ENCODE results near the gene CDH22. TPM values are rescaled to one million over a fixed set of nuclear protein-coding genes. Genes with fewer than 3 reads are reported as not detected.

Gene CDH22
- total RNA-seq, 1 donor from 2014 or later, result 0.35 TPM

GRCh38 chr20:46152824-46153586, 155.3 kb downstream of the CDH22 start:
- no peak for DNase-seq (ENCODE audit: low spot score)

DNA sequence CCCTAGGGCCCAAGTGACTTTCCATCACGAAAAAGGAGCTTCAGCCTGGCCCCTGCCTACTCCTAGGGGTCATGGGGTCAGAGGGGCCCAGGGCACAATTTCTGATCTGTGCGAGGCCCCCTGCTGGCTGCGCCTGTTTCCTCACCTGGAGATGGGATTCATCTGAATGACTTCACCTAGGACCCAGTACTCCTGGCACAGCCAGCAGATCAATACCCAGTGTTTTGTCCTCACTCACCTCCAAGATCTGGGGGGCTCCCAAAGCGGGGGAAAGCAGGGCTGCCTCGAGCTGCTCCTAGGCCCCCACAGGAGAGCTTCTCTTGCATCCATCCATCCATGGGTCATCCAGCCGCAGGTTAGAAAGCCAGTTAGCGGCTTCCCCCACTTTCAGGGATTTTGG, 156.4 kb downstream of the CDH22 start:
- no peak for DNase-seq (ENCODE audit: low spot score)

DNA sequence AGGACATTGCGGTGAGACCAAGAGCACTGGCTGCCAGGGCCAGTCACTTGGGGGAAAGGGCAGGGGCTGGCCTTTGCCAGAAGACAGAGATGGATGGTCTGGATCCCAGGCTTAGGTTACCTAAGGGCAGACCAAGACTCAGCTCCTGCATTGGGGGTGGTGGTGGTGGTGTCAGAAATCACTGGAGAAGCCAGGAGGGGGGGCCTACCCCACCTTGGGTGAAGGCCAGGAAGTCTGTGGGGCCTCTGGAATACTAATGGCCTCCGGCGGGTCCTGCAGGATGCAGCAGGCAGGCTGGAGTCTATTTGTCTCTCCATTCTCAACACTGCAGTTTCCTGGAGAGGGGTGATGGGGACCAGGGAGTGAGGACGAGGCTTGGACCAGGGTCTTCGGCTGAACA, 157.4 kb downstream of the CDH22 start:
- DNase-seq (ENCODE audit: low spot score), result no peak

- DNase-seq (ENCODE audit: low spot score), result no peak
These were observed 159.7 kb downstream of the CDH22 start for GRCh38 chr20:46148313-46149208.

GRCh38 chr20:46145713-46146112, 162.6 kb downstream of the CDH22 start:
- DNase-seq (ENCODE audit: low spot score), result no peak

- no peak for DNase-seq (ENCODE audit: low spot score)
These were observed 163.8 kb downstream of the CDH22 start for GRCh38 chr20:46144432-46145025.

- no peak for DNase-seq (ENCODE audit: low spot score)
These were observed 166.2 kb downstream of the CDH22 start for GRCh38 chr20:46142124-46142523.

- no peak for DNase-seq (ENCODE audit: low spot score)
These were observed 168.3 kb downstream of the CDH22 start for GRCh38 chr20:46139908-46140482.

- DNase-seq (ENCODE audit: low spot score), result no peak
These were observed 168.9 kb downstream of the CDH22 start for GRCh38 chr20:46139266-46139889.

DNA sequence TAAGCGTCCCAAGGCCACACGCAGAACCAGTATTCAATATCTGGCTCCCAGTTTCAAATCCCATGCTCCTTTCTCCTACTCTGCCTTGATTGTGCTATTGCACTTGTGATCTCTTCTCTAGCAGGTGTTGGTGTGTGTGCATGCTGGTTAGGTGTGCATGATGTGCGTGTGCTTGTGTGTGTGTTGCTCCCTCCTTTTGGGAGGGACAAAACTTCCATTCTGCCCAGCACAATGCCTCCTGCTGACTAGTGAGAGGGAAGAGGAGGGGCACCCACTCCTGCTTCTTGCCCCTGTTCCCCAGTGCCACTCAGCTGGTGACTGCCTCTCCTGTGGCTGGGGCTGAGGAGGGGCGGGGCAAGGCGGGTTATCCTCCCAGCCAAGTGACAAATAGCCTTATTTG, 170.5 kb downstream of the CDH22 start:
- DNase-seq (ENCODE audit: low spot score), result no peak

DNA sequence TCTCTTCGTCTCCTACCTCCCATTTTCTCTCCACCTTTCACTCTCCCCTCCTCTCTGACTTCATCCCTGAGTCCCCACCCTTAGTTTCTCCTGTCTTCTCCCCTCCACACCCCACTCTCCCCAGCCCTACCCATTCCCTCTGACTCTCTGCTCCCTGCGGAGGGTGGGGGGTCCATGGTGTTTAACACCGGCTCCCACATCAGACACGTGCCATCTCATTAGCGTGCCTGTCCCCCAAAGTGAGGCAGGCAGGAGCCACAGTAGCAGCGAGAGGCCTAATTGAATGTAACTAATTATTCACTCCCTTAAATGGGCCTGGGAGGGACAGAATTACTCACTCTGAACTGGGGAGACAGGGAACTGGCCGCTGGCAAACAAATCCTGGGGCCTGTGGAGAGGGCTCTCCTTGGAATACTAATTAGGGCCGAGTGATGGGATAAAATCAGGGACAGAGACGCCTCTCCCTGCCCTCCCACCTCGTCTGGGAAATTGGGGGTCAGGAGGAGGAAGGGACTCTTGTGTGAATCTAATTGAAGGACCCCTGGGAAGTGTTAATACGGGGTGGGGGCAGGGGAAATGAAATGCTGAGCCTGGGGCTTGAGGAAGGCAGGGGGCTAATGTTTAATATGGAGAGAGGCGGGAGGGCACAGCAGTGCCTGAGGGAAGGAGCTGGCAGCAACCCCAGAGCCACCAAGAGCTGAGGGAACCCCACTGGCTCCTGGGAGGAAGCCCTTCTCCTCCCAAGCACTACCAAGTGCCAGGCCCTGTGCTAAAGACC, 172.3 kb downstream of the CDH22 start:
- no peak for DNase-seq (ENCODE audit: low spot score)

- no peak for DNase-seq (ENCODE audit: low spot score)
These were observed 173.6 kb downstream of the CDH22 start for GRCh38 chr20:46134716-46135115.

DNA sequence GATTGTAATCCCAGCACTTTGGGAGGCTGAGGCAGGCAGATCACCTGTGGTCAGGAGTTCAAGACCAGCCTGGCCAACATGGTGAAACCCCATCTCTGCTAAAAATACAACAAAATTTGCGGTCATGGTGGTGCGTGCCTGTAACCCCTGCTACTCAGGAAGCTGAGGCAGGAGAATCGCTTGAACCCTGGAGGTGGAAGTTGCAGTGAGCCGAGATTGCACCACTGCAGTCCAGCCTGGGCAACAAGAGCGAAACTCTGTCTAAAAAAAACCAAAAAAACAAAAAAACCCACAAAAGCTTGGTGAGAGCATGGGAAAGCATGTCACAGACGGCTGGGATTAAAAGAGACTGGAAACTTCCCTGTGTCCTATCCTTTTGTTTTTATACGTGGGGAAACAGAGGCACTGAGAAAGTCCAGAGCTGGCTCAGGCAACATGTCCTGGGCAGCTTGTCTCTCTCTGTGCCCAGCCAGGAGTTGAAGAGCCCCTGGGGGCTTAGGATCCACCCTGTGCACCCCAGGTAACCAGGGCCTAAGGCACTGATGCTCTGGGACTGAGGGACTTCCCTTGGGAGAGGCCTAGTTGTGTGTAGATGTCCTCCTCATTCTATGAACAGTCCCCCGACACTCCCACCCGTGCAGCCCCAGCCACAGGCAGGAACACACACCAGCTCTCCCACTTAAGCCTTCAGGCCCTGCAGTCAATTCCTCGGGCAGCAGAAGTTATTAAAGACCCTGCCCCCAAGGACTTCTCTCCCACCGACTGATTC, 174.2 kb downstream of the CDH22 start:
- no peak for DNase-seq (ENCODE audit: low spot score)

DNA sequence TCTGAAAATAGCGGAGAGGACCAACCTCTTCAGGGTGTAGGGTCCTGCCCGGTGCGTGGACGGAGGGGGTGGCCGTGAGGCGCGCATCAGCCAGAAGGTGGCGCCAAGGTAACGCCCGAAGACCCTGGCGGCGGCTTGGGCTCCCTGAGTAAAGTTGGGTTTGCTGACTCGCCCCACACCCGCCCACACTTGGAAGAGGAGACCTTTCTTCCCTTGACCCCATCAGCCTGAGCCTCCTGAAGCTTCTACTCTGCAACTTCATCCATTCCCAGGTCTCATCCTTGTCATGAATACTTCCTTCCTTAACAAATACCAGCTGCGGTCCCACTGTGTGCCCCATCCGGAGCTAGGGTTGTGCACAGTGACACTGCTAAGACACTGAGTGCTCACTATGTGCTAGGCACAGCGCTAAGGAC, 175.6 kb downstream of the CDH22 start:
- peak; percentile 92 for DNase-seq (ENCODE audit: low spot score)

GRCh38 chr20:46131396-46131795, 176.9 kb downstream of the CDH22 start:
- no peak for DNase-seq (ENCODE audit: low spot score)

DNA sequence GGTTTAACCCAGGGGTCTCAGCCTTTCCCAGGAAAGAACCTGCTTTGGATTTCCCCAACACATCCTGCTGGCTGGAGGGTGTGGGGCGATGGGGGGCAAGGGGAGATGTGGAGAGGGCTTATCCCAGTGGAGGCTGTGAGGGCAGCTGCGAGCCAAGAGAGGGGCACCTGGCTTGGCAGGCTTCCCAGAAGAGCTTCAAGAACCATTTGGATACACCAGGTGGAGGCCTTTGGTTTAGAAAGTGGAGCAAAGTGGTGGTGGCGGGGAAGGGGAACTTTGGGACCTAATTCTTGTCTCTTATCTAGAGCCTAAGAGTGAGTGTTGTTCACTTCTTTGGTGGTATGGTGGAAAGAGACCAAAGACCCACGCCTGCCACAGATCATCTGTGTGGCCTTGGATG, 177.8 kb downstream of the CDH22 start:
- DNase-seq (ENCODE audit: low spot score), result no peak

DNA sequence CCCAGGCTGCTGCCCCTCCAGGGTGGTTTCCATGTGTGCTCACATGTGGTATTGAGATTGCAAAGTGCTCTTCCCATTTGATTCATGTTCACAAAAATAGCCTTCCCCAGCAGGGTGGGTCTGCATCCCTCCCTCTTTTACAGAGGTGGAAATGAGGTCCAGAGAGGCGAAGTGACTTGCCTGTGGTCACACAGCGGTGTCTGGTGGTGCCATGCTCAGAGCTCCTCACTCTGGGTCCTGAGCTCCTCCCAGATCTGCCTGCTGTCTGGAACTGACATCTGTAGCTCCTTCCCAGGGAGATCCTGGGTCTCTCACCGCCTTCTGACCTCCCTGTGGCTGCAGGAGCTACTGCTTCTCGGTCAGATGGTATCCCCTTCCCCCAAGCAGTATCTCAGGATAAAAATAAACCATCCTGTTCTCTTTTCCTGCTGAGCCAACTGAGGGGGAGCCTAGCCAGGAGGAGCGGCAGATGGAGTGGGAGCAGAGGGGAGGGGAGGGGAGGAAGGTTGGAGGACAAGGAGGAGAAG, 178.3 kb downstream of the CDH22 start:
- no peak for DNase-seq (ENCODE audit: low spot score)

DNA sequence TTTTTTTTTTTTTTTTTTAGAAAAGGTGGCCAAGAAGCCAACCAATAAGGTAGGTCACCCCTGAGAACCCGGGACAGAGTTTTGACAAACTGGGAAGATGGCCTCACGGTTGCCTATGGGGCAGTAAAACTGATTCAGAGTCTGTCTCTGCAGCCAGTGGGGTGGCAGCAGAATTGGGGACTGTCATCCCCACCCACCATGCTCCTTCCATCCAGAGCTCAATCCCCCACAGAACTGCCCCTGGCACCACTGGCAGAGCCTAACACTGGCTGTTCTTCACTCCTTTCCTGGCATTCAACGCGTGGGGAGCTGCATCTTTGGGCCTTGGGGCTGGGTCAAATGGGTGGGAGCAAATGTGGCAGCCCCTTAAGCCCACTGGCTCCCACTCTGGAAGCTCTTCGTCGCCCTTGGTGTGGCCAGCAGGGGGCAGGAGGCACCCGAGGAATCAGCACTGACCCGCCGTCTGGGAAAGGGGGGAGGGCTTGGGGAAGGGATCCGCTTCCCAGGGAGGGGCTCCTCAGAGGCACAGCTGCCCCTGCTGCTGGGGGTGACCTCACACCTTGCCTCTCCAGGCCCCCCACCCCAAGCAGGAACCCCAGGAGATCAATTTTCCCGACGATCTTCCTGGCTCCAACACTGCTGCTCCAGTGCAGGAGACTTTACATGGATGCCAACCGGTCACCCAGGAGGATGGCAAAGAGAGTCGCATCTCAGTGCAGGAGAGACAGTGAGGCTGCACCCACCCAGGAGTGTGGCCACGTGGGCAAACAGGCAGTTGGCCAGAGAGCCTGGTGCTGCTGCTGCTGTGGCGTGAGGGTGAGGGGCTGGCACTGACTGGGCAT, 179.8 kb downstream of the CDH22 start:
- peak; percentile 72 for DNase-seq (ENCODE audit: low spot score)
